MM.1S (cell line): Measurements from ENCODE around the gene DNAH11.

Source experiments
- DNase-seq: peaks from one replicate; pipeline ENCODE4 v3.0.0-alpha.2; 2015
- H2AFZ ChIP-seq: fragments of 300-600 bp; sonication (generic); 2 replicates; pipeline ENCODE4 v1.6.0; 2016; ENCODE audit warnings: antibody characterized with exemption, low read length
- H3F3A ChIP-seq: fragments of 300-600 bp; sonication (generic); 2 replicates; pipeline ENCODE4 v1.6.1; 2016; ENCODE audit warnings: mild to moderate bottlenecking, antibody characterized with exemption, low read length, moderate library complexity, mixed read lengths; ENCODE audit not compliant: insufficient read depth
- H3K27ac ChIP-seq: fragments of 300-600 bp; sonication (generic); 2 replicates; pipeline ENCODE4 v1.5.1; 2016; ENCODE audit warnings: mild to moderate bottlenecking, low read length
- H3K27me3 ChIP-seq: fragments of 300-600 bp; sonication (generic); replicated peaks from 2 replicates; pipeline ENCODE4 v1.6.0; 2016; ENCODE audit warnings: low read length; ENCODE audit not compliant: insufficient read depth
- H3K36me3 ChIP-seq: fragments of 300-600 bp; sonication (generic); replicated peaks from 2 replicates; pipeline ENCODE4 v1.6.1; 2016; ENCODE audit warnings: mild to moderate bottlenecking, low read length, mixed read lengths; ENCODE audit not compliant: insufficient read depth
- H3K4me1 ChIP-seq: fragments of 300-600 bp; sonication (generic); 2 replicates; pipeline ENCODE4 v1.6.1; 2016; ENCODE audit warnings: low read length, mixed read lengths
- H3K4me2 ChIP-seq: fragments of 300-600 bp; sonication (generic); 2 replicates; pipeline ENCODE4 v1.6.0; 2016; ENCODE audit warnings: low read depth, low read length
- H3K4me3 ChIP-seq: fragments of 300-600 bp; sonication (generic); 2 replicates; pipeline ENCODE4 v1.5.1; 2016; ENCODE audit warnings: low read length, mixed read lengths
- H3K79me2 ChIP-seq: fragments of 300-600 bp; sonication (generic); 2 replicates; pipeline ENCODE4 v1.6.1; 2016; ENCODE audit warnings: mixed run types, low read length, mixed read lengths
- H3K9ac ChIP-seq: fragments of 300-600 bp; sonication (generic); 2 replicates; pipeline ENCODE4 v1.6.1; 2016; ENCODE audit warnings: low read length, mixed read lengths
- H3K9me2 ChIP-seq: fragments of 300-600 bp; sonication (generic); replicated peaks from 2 replicates; pipeline ENCODE4 v1.6.1; 2016; ENCODE audit warnings: mild to moderate bottlenecking, low read length, mixed read lengths; ENCODE audit not compliant: insufficient read depth
- H3K9me3 ChIP-seq: fragments of 300-600 bp; sonication (generic); replicated peaks from 2 replicates; pipeline ENCODE4 v1.6.1; 2016; ENCODE audit warnings: mild to moderate bottlenecking, low read length, mixed read lengths; ENCODE audit not compliant: insufficient read depth
- H4K20me1 ChIP-seq: fragments of 300-600 bp; sonication (generic); 2 replicates; pipeline ENCODE4 v1.6.1; 2016; ENCODE audit warnings: mild to moderate bottlenecking, low read length, moderate library complexity, mixed read lengths; ENCODE audit not compliant: insufficient read depth
- CTCF ChIP-seq: fragments of 300-600 bp; sonication (generic); IDR thresholded peaks from 2 replicates; pipeline ENCODE4 v1.5.1; 2016; ENCODE audit warnings: antibody characterized with exemption, low read length, mixed read lengths
- EZH2 ChIP-seq: fragments of 300-600 bp; sonication (generic); optimal IDR thresholded peaks from 2 replicates; pipeline ENCODE3; 2017; ENCODE audit warnings: low read depth, mild to moderate bottlenecking, antibody characterized with exemption, low read length, mixed read lengths
- EZH2phosphoT487 ChIP-seq: fragments of 300-600 bp; sonication (generic); IDR thresholded peaks from 2 replicates; pipeline ENCODE4 v1.6.1; 2018; ENCODE audit warnings: antibody characterized with exemption, low read length

The DNAH11 gene

DNA sequence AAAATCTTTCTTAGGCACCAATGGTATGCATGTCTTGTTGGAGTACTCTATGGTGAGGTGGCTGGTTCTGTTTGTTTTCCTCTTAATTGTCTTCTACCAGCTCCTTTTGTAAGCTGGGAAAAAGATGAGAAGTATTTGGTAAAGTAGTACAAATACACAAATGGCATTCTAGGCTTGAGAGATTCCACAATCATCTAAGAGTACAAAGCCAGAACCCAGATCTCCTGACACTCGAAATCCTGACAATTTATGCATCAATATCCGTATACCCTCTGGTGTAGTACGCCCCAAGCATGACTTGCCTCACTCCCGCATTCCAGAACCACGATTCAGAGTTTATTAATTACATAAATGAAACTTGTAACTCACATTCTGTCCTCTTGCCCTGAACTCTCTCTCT lies 359.4 kb downstream of the DNAH11 start:
- no peaks in the 10 kb centered on the region for H4K20me1 ChIP-seq
- DNase-seq = no peak
- peaks cover 9% of the 10 kb centered on the region for H3K4me1 ChIP-seq
- H3K4me3 ChIP-seq = no peak overlapping the region
- H3K36me3 ChIP-seq = peaks cover 5% of the 10 kb centered on the region
- no peaks in the 10 kb centered on the region for H3K9me2 ChIP-seq
- no peaks in the 10 kb centered on the region for H3K79me2 ChIP-seq
- TF ChIP-seq EZH2phosphoT487 = no peak
- TF ChIP-seq EZH2 = no peak
- no peak for TF ChIP-seq CTCF
- peaks cover 17% of the 10 kb centered on the region for H3F3A ChIP-seq
- H3K4me2 ChIP-seq = no peak overlapping the region
- no peak overlapping the region for H3K27ac ChIP-seq
- no peaks in the 10 kb centered on the region for H3K9me3 ChIP-seq
- H2AFZ ChIP-seq = no peak overlapping the region
- H3K9ac ChIP-seq = no peak overlapping the region
- no peaks in the 10 kb centered on the region for H3K27me3 ChIP-seq

DNA sequence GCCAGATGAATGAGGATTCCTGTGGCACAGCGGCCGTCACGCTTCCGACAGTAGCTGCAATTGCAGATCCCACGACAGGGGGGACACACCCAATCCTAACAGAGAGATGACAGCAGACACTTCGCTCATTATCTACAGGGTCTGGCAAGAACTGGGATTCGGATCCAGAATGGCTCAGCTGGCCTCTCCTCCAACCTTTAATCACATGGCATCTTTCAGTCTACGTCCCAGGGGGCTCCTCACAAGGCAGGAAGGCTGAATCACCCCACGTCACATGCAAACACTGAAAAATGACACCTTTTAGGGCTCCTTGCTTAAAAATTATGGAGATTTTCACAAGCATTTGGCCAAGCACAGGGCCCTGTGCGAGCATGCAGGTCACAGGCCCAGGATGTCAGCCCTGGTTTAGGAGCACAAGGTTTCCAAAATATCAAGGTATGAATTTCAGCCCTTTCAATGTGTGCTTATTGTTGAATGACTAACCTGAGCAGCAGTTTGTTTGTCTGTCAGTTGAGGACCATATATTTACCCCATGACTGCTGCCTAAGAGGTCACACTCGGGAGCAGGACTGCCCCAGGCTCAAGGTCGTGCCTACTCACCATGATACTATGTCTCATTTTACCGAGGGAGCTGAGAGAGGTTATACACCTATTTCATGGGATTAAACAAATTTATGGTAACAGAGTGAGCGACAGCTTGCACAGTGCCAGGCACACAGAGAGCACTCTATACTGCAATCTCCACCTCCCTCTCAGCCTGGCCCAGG lies 360.4 kb downstream of the DNAH11 start:
- no peak overlapping the region for H3K9ac ChIP-seq
- no peaks in the 10 kb centered on the region for H3K27me3 ChIP-seq
- peaks cover 7% of the 10 kb centered on the region for H3K4me1 ChIP-seq
- no peak overlapping the region for H3K27ac ChIP-seq
- no peaks in the 10 kb centered on the region for H3K9me3 ChIP-seq
- no peak overlapping the region for H2AFZ ChIP-seq
- H3K79me2 ChIP-seq = no peaks in the 10 kb centered on the region
- DNase-seq = no peak
- H4K20me1 ChIP-seq = no peaks in the 10 kb centered on the region
- peaks cover 7% of the 10 kb centered on the region for H3F3A ChIP-seq
- peaks cover 5% of the 10 kb centered on the region for H3K36me3 ChIP-seq
- no peaks in the 10 kb centered on the region for H3K9me2 ChIP-seq
- no peak overlapping the region for H3K4me2 ChIP-seq
- TF ChIP-seq EZH2 (no peak), EZH2phosphoT487 (no peak), CTCF (no peak)
- no peak overlapping the region for H3K4me3 ChIP-seq

DNA sequence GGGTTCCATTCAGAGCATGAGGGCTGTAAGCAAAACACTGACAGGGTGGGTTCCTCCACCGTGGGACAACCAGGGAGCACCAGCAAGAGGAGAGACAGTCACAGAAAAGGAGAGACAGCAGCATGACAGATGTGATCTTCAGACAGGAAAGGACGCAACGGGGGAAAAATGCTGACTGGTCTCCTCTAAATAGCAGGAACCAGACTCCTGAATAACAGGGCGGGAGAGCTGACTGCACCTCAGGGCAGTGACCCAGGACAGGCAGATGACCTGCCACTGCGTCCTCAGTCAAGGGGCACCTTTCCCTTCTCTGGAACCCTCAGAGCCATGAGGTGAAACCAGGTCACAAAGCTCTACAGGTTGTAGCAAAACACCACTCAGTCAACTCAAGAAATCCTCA lies 365.9 kb downstream of the DNAH11 start:
- H3K27ac ChIP-seq = no peak overlapping the region
- H3F3A ChIP-seq = no peaks in the 10 kb centered on the region
- no peaks in the 10 kb centered on the region for H3K9me2 ChIP-seq
- H3K79me2 ChIP-seq = peaks cover 5% of the 10 kb centered on the region
- H3K4me1 ChIP-seq = no peaks in the 10 kb centered on the region
- H2AFZ ChIP-seq = no peak overlapping the region
- TF ChIP-seq EZH2phosphoT487 (no peak), EZH2 (no peak), CTCF (no peak)
- H3K36me3 ChIP-seq = no peaks in the 10 kb centered on the region; the same call in 1 of the 2 replicates
- no peak overlapping the region for H3K4me3 ChIP-seq
- no peaks in the 10 kb centered on the region for H4K20me1 ChIP-seq
- no peak overlapping the region for H3K9ac ChIP-seq
- no peaks in the 10 kb centered on the region for H3K9me3 ChIP-seq
- DNase-seq = no peak
- no peaks in the 10 kb centered on the region for H3K27me3 ChIP-seq
- H3K4me2 ChIP-seq = no peak overlapping the region
